Bronchial smooth muscle cell (primary cell): ENCODE data around the gene CCDC74B. TPM values are rescaled to one million over a fixed set of nuclear protein-coding genes. Genes with fewer than 3 reads are reported as not detected.

Experiments used
- total RNA-seq: library from RNA; depleted of rRNA; stranded (reverse); fragments of >200 nt; gene quantifications from 2 replicates; pipeline ENCODE4 v1.2.1, GENCODE V29; 2014

CCDC74B gene
- 4.1 and 10.6 TPM in 2 replicates for total RNA-seq

DNA sequence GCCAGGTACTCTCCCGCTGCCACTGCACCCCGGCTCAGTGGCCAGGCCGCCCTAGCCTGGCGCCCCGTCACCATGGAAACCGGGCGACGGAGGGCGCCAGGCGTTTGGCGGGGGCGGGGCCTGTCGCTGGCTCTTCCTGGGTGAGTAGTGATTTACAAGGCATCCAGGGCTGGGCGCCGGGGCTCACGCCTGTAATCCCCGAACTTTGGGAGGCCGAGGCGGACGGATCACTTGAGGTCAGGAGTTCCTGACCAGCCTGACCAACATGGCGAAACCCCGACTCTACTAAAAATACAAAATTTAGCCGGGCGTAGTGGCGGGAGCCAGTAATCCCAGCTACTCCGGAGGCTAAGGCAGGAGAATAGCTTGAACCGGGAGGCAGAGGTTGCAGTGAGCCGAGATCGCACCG lies at the start of gene CCDC74B:
Gene CCDC74B (minus strand): TSS at position 107 of the 409 bp plus-strand sequence. CDS start 116 bp downstream, outside the sequence.

DNA sequence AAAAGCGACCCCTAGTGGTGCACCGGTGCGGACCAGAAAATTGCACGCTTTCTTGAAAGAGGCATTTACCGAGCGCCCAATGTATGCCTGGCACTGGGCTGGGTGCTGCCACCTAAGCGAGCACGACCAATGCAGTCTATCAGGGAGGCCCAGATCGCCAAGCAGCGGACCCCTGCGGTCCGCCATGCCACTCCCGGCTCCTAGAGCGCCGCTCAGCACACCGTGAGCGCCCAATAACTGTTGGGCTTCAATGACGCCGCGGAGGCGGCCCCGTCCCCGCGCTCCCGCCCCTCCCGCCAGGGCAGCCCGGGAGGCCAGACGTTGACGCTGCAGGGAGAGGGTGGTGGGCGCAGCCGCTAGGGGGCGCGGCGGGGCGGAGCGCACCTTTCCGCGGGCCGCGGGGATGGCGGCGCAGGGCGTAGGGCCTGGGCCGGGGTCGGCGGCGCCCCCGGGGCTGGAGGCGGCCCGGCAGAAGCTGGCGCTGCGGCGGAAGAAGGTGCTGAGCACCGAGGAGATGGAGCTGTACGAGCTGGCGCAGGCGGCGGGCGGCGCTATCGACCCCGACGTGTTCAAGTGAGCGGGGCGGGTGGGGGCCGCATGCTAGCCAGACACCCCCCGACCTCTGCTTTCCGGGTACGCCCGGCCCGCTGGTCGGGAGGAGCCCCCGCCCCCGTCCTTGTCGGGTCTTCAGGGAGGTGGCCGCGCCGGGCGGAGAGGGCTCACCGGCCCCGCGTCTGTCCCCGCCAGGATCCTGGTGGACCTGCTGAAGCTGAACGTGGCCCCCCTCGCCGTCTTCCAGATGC lies 37.2 kb upstream of the CCDC74B start, which contains the start of gene MZT2B:
Gene MZT2B (plus strand): TSS at position 383 of the 803 bp plus-strand sequence. CDS start 21 bp downstream, at position 404.

GRCh38 chr2:130181325-130181879 lies 36.5 kb upstream of the CCDC74B start, which contains the start of gene SMPD4:
Gene SMPD4, minus strand, starts transcription at chr2:130181602. Its CDS starts 5,010 bp downstream, at chr2:130176592.

DNA sequence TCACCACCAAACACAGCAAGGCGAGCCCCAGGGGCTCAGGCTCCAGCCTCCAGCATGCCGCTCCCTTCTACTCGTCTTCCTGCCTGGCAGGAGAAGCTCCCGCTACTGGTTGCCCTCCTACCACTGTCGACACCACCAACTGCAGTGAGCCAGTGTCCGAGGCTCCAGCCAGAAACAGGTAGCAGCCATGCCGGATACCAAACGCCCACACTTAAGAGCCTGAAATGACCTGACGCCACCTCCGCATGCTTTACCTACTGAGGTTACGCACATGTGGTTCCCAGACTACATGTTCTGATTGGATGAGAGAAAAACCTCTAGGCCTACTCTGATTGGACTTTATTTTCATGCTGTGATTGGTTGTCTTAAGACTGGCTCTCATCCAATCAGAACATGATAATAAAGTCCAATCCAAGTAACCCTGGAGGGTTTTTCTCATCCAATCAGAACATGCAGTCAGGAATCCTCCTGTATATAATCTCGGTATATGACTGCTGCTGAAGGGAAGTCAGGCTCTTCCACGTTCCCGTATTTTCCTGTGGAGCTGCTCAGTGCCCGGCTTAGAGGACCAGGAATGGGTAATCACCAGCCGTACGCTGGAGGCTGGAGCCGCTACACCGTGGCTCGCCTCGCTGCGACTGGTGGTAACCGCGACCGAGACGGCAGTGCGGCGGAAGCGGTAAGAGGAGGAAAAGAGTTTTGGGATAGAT lies 15.6 kb downstream of the CCDC74B start, which contains the start of gene POTEF:
Gene POTEF (minus strand): TSS at position 103 of the 710 bp plus-strand sequence. CDS start 8,707 bp downstream, outside the sequence.

Other genes with a start within 250 kb of the CCDC74B start
- not detected in 2 replicates for gene RAB6C, start 165.4 kb downstream of the CCDC74B start, total RNA-seq
- not detected in 2 replicates for gene POTEF, start 15.9 kb downstream of the CCDC74B start, total RNA-seq
- gene SMPD4, start 36.5 kb upstream of the CCDC74B start, total RNA-seq: 7.3 and 9.1 TPM in 2 replicates
- 126 and 277 TPM in 2 replicates for gene MZT2B, start 37.1 kb upstream of the CCDC74B start, total RNA-seq
- gene TUBA3E, start 53.3 kb upstream of the CCDC74B start, total RNA-seq: not detected in 2 replicates
- 58.0 and 79.0 TPM in 2 replicates for gene IMP4, start 197.8 kb upstream of the CCDC74B start, total RNA-seq
- 10.6 and 10.9 TPM in 2 replicates for gene PTPN18, start 210.9 kb upstream of the CCDC74B start, total RNA-seq